ENCODE measurements around the gene GABRG3. TPM values are rescaled to one million over a fixed set of nuclear protein-coding genes. Genes with fewer than 3 reads are reported as not detected.

GABRG3 gene
- total RNA-seq, 1 experiment from 2014 or later: not detected

DNA sequence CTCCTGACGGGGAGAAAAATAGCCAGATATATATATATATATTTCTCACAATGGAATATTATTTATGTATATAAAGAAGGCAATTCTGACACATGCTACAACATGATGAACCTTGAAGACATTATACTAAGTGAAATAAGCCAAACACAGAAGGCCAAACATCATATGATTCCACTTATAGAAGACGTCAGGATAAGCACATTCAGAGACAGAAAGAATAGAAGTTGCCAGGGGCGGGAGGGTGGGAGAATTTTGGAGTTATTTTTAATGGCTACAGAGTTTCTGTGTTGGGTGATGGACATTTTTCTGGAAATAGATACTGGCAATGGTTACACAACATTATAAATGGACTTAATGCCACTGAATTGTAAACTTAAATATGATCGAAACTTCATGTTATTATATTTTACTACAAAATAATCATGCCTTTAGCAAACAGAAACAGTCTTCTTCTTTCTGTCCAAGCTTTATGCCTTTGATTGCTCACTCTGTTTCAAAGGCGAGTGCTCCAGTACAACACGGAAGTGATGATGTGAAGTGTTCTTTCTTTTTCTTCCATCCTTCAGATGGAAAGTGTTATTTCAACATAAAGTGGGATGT, 614.2 kb downstream of the GABRG3 start:
- H3K9me2 ChIP-seq (ENCODE audit: insufficient read depth): no peaks in the 10 kb centered on the region
- intact Hi-C loops (cut with micrococcal nuclease): no loop called here
- no peak overlapping the region for H3K27ac ChIP-seq (ENCODE audit: low read depth, low read length)
- H4K20me1 ChIP-seq (ENCODE audit: insufficient read depth): no peaks in the 10 kb centered on the region
- BruUV-seq (replicated peaks): no TSS peak
- H3K4me2 ChIP-seq (ENCODE audit: low read length): no peak overlapping the region
- RAD21 ChIA-PET (ENCODE audit: low non-redundant PET in 1 of 2, low total read pairs in 2 of 2, uncharacterized antibody in 2 of 2, unreplicated experiment in 2 of 2): no interaction called here
- peaks cover 24 to 45% of the 10 kb centered on the region in 2 experiments; a peak in 3 of 4 replicates for H3K9me3 ChIP-seq (ENCODE audit: control insufficient read depth in 1 of 2, insufficient read depth in 1 of 2, low read depth in 1 of 2, low read length in 2 of 2)
- H3K4me3 ChIP-seq (replicated peaks in 1 of 2; ENCODE audit: low read depth in 1 of 2, low read length in 2 of 2): no peak overlapping the region
- H3K27me3 ChIP-seq (ENCODE audit: insufficient read depth, low read length): no peaks in the 10 kb centered on the region
- H3K79me2 ChIP-seq (ENCODE audit: insufficient read depth, low read length): no peaks in the 10 kb centered on the region
- no peak for DNase-seq (ENCODE audit: low read depth, low spot score)
- ATAC-seq: no peak
- no peak overlapping the region for H3K9ac ChIP-seq (ENCODE audit: low read length)
- CTCF ChIA-PET: no interaction called here
- POLR2A ChIA-PET: no interaction called here
- no peaks in the 10 kb centered on the region for H3K36me3 ChIP-seq (ENCODE audit: control insufficient read depth in 1 of 2, insufficient read depth in 2 of 2, low read length in 2 of 2)
- H3K4me1 ChIP-seq (ENCODE audit: control insufficient read depth in 1 of 2, insufficient read depth in 2 of 2, low read length in 2 of 2): no peaks in the 10 kb centered on the region
- no peak overlapping the region for H2AFZ ChIP-seq (ENCODE audit: low read depth, low read length, poor library complexity, severe bottlenecking)
- no peak for TF ChIP-seq POLR2A (IDR thresholded peaks at IDR 0.05; ENCODE audit: borderline replicate concordance, extremely low read depth, insufficient read depth, insufficient read length)
- no peak for TF ChIP-seq EZH2phosphoT487 (IDR thresholded peaks at IDR 0.05; ENCODE audit: borderline replicate concordance)
- TF ChIP-seq, protein P1, sequence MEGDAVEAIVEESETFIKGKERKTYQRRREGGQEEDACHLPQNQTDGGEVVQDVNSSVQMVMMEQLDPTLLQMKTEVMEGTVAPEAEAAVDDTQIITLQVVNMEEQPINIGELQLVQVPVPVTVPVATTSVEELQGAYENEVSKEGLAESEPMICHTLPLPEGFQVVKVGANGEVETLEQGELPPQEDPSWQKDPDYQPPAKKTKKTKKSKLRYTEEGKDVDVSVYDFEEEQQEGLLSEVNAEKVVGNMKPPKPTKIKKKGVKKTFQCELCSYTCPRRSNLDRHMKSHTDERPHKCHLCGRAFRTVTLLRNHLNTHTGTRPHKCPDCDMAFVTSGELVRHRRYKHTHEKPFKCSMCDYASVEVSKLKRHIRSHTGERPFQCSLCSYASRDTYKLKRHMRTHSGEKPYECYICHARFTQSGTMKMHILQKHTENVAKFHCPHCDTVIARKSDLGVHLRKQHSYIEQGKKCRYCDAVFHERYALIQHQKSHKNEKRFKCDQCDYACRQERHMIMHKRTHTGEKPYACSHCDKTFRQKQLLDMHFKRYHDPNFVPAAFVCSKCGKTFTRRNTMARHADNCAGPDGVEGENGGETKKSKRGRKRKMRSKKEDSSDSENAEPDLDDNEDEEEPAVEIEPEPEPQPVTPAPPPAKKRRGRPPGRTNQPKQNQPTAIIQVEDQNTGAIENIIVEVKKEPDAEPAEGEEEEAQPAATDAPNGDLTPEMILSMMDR (IDR thresholded peaks at IDR 0.05 in 2 of 3, conservative IDR thresholded peaks at IDR 0.05 in 1 of 3; ENCODE audit: borderline replicate concordance in 1 of 3, insufficient read depth in 1 of 3, low read depth in 2 of 3, low read length in 2 of 3): no peak
- no peak for TF ChIP-seq EGR1 (IDR thresholded peaks at IDR 0.05; ENCODE audit: low read depth)
- no peak for TF ChIP-seq SRF (IDR thresholded peaks at IDR 0.05; ENCODE audit: low read depth)
- TF ChIP-seq FOSL1 (IDR thresholded peaks at IDR 0.05; ENCODE audit: low read depth): no peak
- TF ChIP-seq CBX3 (IDR thresholded peaks at IDR 0.05; ENCODE audit: low read depth): no peak

DNA sequence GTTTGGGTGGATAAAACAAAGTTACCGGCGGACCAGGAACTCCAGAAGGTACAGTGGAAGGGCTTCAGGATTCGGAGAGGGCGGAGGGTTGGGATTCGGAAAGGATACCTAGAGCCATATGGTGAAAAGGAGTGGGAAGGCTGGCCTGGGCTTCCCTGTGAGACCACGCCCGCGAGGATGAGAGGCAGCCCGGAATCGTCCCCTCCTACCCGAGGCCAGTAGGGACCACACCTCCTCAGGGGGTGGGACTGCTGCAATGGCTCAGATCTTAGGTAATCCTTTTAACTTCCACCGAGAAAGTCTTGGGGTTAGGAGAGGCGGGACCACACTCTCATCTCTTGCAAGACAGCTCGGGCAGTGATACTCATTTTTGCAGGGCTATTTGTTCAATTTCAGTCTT, 616.8 kb downstream of the GABRG3 start:
- Histone ChIP-seq H4K20me1 (ENCODE audit: insufficient read depth) (no peaks in the 10 kb centered on the region), H2AFZ (ENCODE audit: low read depth, low read length, poor library complexity, severe bottlenecking) (no peak overlapping the region), H3K4me1 (ENCODE audit: control insufficient read depth in 1 of 2, insufficient read depth in 2 of 2, low read length in 2 of 2) (no peaks in the 10 kb centered on the region), H3K9me3 (ENCODE audit: control insufficient read depth in 1 of 2, insufficient read depth in 1 of 2, low read depth in 1 of 2, low read length in 2 of 2) (peaks cover 21 to 37% of the 10 kb centered on the region in 2 experiments; a peak in 3 of 4 replicates), H3K27me3 (ENCODE audit: insufficient read depth, low read length) (no peaks in the 10 kb centered on the region), H3K4me2 (ENCODE audit: low read length) (no peak overlapping the region), H3K4me3 (replicated peaks in 1 of 2; ENCODE audit: low read depth in 1 of 2, low read length in 2 of 2) (no peak overlapping the region), H3K9me2 (ENCODE audit: insufficient read depth) (no peaks in the 10 kb centered on the region), H3K36me3 (ENCODE audit: control insufficient read depth in 1 of 2, insufficient read depth in 2 of 2, low read length in 2 of 2) (no peaks in the 10 kb centered on the region), H3K27ac (ENCODE audit: low read depth, low read length) (no peak overlapping the region), H3K9ac (ENCODE audit: low read length) (no peak overlapping the region), H3K79me2 (ENCODE audit: insufficient read depth, low read length) (no peaks in the 10 kb centered on the region)
- BruUV-seq (replicated peaks): no TSS peak
- intact Hi-C loops (cut with micrococcal nuclease): no loop called here
- DNase-seq (ENCODE audit: low read depth, low spot score) (no peak), ATAC-seq (no peak)
- ChIA-PET CTCF (no interaction called here), POLR2A (no interaction called here), RAD21 (ENCODE audit: low non-redundant PET in 1 of 2, low total read pairs in 2 of 2, uncharacterized antibody in 2 of 2, unreplicated experiment in 2 of 2) (no interaction called here)
- TF ChIP-seq YY1 (IDR thresholded peaks at IDR 0.05; ENCODE audit: extremely low read depth, insufficient replicate concordance, low read depth, low read length) (no peak), CBX3 (IDR thresholded peaks at IDR 0.05; ENCODE audit: low read depth) (no peak), SIN3A (IDR thresholded peaks at IDR 0.05; ENCODE audit: low read depth) (no peak), EGR1 (IDR thresholded peaks at IDR 0.05; ENCODE audit: low read depth) (no peak), ZFX (IDR thresholded peaks at IDR 0.05) (no peak), EZH2 (IDR thresholded peaks at IDR 0.05) (no peak), POLR2AphosphoS5 (IDR thresholded peaks at IDR 0.05; ENCODE audit: low read depth, low read length) (no peak), POLR2A (IDR thresholded peaks at IDR 0.05; ENCODE audit: borderline replicate concordance, extremely low read depth, insufficient read depth, insufficient read length) (no peak), ZNF274 (IDR thresholded peaks at IDR 0.05; ENCODE audit: low read depth, low read length) (no peak), RAD21 (IDR thresholded peaks at IDR 0.05; ENCODE audit: low read depth) (no peak), TCF7L2 (IDR thresholded peaks at IDR 0.05; ENCODE audit: borderline replicate concordance, extremely low read depth, insufficient read depth, insufficient read length) (no peak), ELF1 (IDR thresholded peaks at IDR 0.05; ENCODE audit: borderline replicate concordance, low read depth) (no peak)
- TF ChIP-seq, protein P2, sequence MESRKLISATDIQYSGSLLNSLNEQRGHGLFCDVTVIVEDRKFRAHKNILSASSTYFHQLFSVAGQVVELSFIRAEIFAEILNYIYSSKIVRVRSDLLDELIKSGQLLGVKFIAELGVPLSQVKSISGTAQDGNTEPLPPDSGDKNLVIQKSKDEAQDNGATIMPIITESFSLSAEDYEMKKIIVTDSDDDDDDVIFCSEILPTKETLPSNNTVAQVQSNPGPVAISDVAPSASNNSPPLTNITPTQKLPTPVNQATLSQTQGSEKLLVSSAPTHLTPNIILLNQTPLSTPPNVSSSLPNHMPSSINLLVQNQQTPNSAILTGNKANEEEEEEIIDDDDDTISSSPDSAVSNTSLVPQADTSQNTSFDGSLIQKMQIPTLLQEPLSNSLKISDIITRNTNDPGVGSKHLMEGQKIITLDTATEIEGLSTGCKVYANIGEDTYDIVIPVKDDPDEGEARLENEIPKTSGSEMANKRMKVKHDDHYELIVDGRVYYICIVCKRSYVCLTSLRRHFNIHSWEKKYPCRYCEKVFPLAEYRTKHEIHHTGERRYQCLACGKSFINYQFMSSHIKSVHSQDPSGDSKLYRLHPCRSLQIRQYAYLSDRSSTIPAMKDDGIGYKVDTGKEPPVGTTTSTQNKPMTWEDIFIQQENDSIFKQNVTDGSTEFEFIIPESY (IDR thresholded peaks at IDR 0.05; ENCODE audit: extremely low read depth, insufficient replicate concordance, low read length): no peak

All from HCT116 (cell line).